Endothelial cell of umbilical vein (primary cell): ENCODE data around the gene GRID2.

Experiments
- CTCF ChIP-seq, 2 donors: IDR thresholded peaks; 1 replicate in 1 of 2; 2 replicates in 1 of 2; pipeline ENCODE4 v1.5.1; 2011; ENCODE audit warnings: low read length in 2 of 2, mild to moderate bottlenecking in 2 of 2, moderate library complexity in 2 of 2, control low read depth in 1 of 2, inconsistent platforms in 1 of 2, low read depth in 1 of 2; ENCODE audit not compliant: insufficient read depth in 1 of 2; ENCODE audit errors: extremely low read depth in 1 of 2
- EZH2 ChIP-seq: IDR thresholded peaks from 2 replicates; pipeline ENCODE4 v1.6.1; 2012; ENCODE audit warnings: borderline replicate concordance, low read depth, mild to moderate bottlenecking, moderate library complexity, low read length, inconsistent platforms; ENCODE audit not compliant: severe bottlenecking
- FOS ChIP-seq: IDR thresholded peaks from 2 replicates; pipeline ENCODE4 v1.6.1; 2011; ENCODE audit warnings: mild to moderate bottlenecking, low read length, moderate library complexity, borderline replicate concordance; ENCODE audit not compliant: insufficient read depth
- JUN ChIP-seq: IDR thresholded peaks from 2 replicates; pipeline ENCODE4 v1.6.1; 2011; ENCODE audit warnings: borderline replicate concordance, low read depth; ENCODE audit not compliant: insufficient read length, insufficient read depth
- MAX ChIP-seq: IDR thresholded peaks from 2 replicates; pipeline ENCODE4 v1.6.1; 2011; ENCODE audit not compliant: insufficient read depth, insufficient read length
- MYC ChIP-seq: IDR thresholded peaks from one replicate; pipeline ENCODE4 v1.6.1; 2011; ENCODE audit warnings: mild to moderate bottlenecking, low read depth, low read length
- POLR2A ChIP-seq: IDR thresholded peaks from 2 replicates; pipeline ENCODE4 v1.6.1; 2012; ENCODE audit warnings: low read depth, mild to moderate bottlenecking, control low read depth, low read length
- POLR2AphosphoS5 ChIP-seq: IDR thresholded peaks from 2 replicates; pipeline ENCODE4 v1.6.1; 2012; ENCODE audit warnings: low read depth, mild to moderate bottlenecking, control low read depth, low read length, moderate library complexity; ENCODE audit not compliant: insufficient read depth

GRCh38 chr4:93403571-93403970, 1099.8 kb downstream of the GRID2 start:
- TF ChIP-seq MYC (no peak), POLR2AphosphoS5 (no peak), CTCF (IDR thresholded peaks at IDR 0.05; ENCODE audit: extremely low read depth in 1 of 2, insufficient read depth in 1 of 2, low read depth in 1 of 2, low read length in 2 of 2) (no peak), POLR2A (no peak), MAX (no peak), EZH2 (no peak), FOS (no peak), JUN (no peak)
